Measurements from ENCODE around the gene SLC35F3.

The SLC35F3 gene

GRCh38 chr1:234019387-234019786 is 114.9 kb downstream of the SLC35F3 start:
- FAIRE-seq (no peak), DNase-seq (ENCODE audit: insufficient read length, low spot score) (no peak)

DNA sequence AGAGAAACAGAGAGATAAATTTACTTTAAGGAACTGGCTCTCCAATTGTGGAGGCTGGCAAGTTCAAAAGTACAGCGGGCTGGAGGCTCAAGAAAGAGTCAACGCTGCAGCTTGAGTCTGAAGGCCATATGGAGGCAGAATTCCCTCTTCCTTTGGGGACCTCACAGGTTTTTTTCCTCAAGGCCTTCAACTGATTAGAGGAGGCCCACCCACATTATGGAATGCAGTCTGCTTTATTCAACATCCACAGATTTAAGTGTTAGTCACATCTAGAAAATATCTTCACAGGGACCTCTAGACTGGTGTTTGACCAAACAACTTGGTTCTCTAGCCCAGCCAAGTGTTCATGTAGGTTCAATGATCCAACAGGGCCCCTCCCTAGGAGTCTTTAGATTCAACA is 117.8 kb downstream of the SLC35F3 start:
- DNase-seq (ENCODE audit: insufficient read length, low spot score) = no peak
- no peak for FAIRE-seq

- DNase-seq (ENCODE audit: insufficient read length, low spot score) (no peak), FAIRE-seq (no peak)
Observed at GRCh38 chr1:234039603-234040002, 135.1 kb downstream of the SLC35F3 start.

DNA sequence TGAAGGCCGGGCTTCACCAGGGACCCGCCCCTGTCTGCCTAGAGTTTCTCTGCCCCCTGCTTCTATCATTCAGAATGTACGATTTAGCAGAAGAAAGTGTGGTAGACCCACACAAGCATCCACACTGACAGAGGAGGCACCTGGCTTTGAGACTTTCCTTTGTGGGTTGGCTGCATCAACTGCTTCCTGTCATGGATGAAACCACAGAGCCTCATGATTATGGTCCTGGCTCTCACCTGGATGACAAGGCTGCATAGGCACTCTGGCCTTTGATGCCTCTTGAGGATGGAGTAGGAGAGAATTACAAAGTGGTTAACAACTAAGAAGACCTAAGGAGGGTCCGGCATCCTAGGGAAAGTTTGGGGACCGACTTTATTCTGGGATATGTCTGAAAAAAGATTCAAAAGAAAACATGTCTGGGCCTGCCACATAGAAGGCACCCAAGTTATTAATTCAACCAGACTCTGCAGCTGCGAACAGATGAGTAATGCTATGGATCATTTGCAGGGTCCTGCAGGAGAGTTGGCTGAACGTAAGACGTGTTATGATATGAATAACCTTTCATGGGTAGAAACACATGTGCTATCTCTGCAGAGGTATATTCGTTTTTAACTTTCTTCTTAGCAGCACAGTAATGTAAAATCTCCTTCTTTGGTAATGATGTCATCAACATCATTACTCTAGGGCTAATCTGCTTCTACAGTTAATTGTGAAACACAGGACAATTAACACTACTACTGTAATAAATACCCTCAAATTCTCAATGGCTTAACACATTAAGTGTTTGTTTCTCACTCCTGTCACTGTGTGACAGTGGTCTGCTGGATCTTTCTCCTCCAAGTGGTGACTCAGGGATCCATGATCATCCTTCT is 136.2 kb downstream of the SLC35F3 start:
- DNase-seq (ENCODE audit: insufficient read length, low spot score) = no peak
- FAIRE-seq = no peak

DNA sequence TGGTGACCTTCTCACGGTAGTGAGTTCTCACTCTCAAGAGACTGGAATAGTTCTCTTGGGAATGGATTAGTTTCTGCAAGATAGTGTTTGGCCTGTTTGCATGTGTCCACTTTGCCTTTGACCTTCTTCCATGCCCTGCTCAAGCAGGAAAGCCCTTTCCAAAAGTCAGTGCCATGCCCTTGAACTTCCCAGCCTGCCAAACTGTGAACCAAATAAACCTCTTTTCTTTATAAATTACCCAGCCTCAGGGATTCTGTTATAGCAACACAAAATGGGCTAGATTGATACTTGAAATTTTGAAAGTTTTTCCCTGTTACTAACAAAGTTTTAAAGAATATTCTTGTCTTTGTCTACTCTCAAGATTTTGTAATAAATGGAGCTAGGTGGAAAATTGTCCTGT is 139.6 kb downstream of the SLC35F3 start:
- no peak for DNase-seq (ENCODE audit: insufficient read length, low spot score)
- no peak for FAIRE-seq

DNA sequence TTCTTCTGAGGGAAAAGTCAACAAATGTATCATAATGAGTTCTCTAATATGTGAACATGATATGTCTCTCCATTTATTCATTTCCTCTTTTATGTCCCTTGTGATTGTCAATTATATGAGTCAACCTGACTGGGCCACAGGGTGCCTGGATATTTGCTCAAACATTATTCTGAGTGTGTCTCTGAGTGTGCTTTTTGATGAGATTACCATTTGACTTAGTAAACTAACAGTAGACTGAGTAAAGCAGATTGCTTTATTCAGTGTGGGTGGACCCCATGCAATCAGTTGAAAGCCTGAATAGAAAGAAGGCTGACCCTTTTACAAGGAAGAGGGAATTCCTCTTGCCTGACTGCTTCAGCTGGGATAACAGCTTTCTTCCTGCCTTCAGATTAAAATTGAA is 142.6 kb downstream of the SLC35F3 start:
- FAIRE-seq = no peak
- DNase-seq (ENCODE audit: insufficient read length, low spot score) = no peak

DNA sequence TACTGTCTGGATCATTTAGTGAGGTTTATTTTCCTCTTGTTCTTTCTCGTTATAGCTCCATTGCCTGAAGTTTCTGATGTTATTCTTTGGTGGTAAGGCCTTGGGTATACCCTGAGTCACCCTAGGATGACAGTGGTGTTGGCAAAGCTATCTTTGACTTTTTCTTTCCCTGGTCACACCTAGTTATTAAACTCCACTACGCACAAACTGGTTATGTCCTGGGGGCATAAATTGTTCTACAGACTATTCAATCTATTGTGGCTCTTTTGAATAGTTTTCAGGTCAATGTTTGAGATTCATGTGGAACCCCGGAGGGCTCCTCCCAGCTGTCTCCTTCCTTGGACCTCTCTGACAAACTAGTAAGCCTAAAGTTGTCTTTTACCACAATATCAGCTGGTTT is 157.7 kb downstream of the SLC35F3 start:
- DNase-seq (ENCODE audit: insufficient read length, low spot score) (no peak), FAIRE-seq (no peak)

GRCh38 chr1:234065794-234066447 is 161.4 kb downstream of the SLC35F3 start:
- DNase-seq (ENCODE audit: insufficient read length, low spot score) = peak; percentile 43

GRCh38 chr1:234067581-234068337 is 163.3 kb downstream of the SLC35F3 start:
- no peak for DNase-seq (ENCODE audit: insufficient read length, low spot score)

More at GRCh38 chr1:234065794-234066447, 161.4 kb downstream of the SLC35F3 start:
- FAIRE-seq = peak; percentile 76

DNA sequence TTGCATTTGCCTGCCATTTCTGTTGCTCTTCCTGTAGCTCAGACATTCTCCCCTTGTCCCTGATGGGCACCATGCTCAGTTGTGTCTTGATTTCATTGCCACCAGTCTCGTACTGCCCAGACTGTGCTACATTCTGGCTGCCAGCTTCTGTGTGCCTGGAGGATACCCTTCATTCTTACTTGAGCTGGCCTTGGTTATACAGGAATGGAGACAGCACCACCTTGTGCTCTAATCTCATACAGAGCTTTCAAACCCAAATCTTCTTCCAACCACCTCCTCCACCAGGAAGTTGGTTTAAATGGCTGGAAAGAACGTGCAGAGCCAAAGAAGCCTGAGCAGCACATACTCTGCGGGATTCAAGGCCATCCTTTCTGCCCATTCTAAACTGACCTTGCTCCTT is 165.3 kb downstream of the SLC35F3 start:
- FAIRE-seq (no peak), DNase-seq (ENCODE audit: insufficient read length, low spot score) (no peak)

More at GRCh38 chr1:234067581-234068337, 163.3 kb downstream of the SLC35F3 start:
- FAIRE-seq = no peak

DNA sequence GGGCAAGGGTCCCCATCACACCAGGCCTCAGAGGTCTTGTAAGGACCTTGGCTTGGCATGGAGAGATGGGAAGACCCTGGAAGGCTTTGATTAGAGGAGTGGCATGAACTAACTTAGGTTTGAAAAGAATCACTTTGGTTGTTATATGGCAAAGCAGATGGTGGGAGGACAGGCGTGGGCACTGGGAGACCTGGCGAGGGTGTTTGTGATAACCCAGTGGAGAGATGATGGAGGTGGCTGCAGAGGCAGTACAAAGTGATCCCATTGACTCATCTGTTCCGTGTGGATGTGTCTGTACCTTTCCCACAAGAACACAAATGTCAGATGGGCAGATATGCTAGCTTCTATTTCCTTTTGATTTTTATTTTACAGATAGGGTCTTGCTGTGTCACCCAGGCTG is 168.3 kb downstream of the SLC35F3 start:
- FAIRE-seq (no peak), DNase-seq (ENCODE audit: insufficient read length, low spot score) (no peak)

GRCh38 chr1:234078143-234078542 is 173.7 kb downstream of the SLC35F3 start:
- FAIRE-seq = no peak
- DNase-seq (ENCODE audit: insufficient read length, low spot score) = no peak

- no peak for DNase-seq (ENCODE audit: insufficient read length, low spot score)
Observed at GRCh38 chr1:234079896-234080295, 175.4 kb downstream of the SLC35F3 start.

DNA sequence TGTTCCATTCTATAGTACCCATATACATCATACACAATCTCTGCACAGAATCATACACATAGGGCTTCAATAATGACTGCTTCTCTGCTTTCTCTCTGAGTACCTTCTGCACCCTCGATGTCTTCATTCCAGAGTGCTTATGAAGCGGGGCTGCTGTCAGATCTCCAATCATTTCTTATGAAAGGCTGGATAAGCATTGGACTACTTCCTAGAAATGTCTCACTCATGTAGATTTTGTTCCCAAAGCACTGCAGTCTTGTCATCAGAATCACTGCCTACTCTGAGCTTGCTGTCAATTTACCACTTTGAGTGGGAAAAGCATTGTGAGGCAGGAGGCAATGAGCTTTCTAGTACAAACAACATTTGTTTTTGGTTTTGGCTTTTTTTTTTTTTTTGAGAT is 179.0 kb downstream of the SLC35F3 start:
- FAIRE-seq = no peak

More at GRCh38 chr1:234079896-234080295, 175.4 kb downstream of the SLC35F3 start:
- FAIRE-seq = no peak

GRCh38 chr1:234089396-234089795 is 184.9 kb downstream of the SLC35F3 start:
- DNase-seq (ENCODE audit: insufficient read length, low spot score) (no peak), FAIRE-seq (no peak)

More for the DNA sequence above, 179.0 kb downstream of the SLC35F3 start:
- DNase-seq (ENCODE audit: insufficient read length, low spot score) = no peak

DNA sequence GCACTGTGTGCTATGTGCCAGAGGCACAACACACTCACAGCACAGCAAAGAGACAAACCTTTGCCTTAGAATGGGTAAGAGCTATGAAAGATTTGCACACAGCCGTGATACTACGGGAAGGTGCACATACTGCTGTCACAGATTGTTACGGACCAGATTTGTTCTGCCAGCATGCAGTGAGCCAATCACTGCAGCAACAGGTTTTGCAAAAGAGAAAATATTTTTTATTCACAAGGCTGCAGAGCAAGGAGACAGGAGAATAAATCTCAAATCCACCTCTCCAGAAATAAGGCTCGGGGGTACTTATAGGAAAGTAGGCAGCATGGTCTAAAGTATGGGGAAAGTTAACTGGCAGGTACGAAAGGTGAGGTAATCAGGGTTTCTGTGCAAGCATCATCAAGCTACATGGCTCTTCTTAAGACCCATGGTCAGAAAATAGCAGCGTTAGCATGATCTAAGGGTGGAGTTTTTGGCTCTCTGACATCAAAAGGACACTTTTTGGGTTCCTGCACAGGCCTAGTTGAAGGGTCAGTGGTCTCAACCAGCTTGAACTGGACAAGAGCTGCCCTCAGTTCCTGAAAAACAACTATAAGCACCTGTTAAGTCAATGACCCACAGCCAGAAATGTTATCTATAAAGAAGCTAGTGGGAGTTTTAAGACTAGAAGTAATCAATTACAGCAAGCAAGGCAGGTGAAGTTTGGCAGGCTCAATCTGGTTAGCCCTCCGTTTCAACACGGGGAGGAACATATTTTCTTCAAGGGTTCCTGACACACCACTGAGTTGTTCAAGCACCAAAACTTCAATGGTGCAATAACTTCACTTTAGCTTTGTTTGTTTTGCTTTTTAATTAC is 186.0 kb downstream of the SLC35F3 start:
- DNase-seq (ENCODE audit: insufficient read length, low spot score) (no peak), FAIRE-seq (no peak)

- DNase-seq (ENCODE audit: insufficient read length, low spot score) (no peak), FAIRE-seq (no peak)
Observed at GRCh38 chr1:234091065-234091401, 186.6 kb downstream of the SLC35F3 start.

- FAIRE-seq = no peak
- DNase-seq (ENCODE audit: insufficient read length, low spot score) = no peak
Observed at GRCh38 chr1:234091876-234092275, 187.4 kb downstream of the SLC35F3 start.

GRCh38 chr1:234093107-234093506 is 188.6 kb downstream of the SLC35F3 start:
- FAIRE-seq (no peak), DNase-seq (ENCODE audit: insufficient read length, low spot score) (no peak)

DNA sequence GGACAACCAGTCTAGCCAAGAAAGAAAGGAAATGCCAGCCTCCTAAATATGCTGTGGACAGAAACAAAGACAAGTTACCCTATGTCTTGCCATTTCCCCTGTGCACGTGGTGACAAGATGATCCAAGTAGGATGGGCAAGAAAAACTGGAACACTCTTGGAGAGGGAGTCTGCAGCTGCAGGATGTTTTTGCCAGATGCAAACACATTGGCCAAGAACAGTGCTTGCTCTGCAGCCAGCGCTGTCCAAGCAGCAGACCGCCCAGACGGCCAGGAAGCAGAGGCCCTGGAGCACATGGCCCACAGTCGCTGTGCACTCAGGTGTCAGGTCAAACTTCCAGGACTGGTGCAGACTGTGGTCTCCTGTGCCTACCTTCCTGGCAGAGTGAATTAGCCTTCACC is 189.3 kb downstream of the SLC35F3 start:
- FAIRE-seq = no peak
- DNase-seq (ENCODE audit: insufficient read length, low spot score) = no peak
